ENCODE data around the gene GPSM1. TPM values are rescaled to one million over a fixed set of nuclear protein-coding genes. Genes with fewer than 3 reads are reported as not detected.

GPSM1 gene
- total and polyA plus RNA-seq, 4 donors, result 0.11 to 2.9 (median 1.6) TPM

- no peak for DNase-seq (ENCODE audit: low spot score)
- Histone ChIP-seq H3K4me3 (ENCODE audit: low read depth in 1 of 3, low read length in 3 of 3) (peak overlapping the region in 1 of 3 donors; percentile 54), H3K36me3 (ENCODE audit: control insufficient read depth in 4 of 4, insufficient read depth in 3 of 4, low read depth in 1 of 4, low read length in 3 of 4) (no peaks in the 10 kb centered on the region), H3K9me3 (ENCODE audit: control insufficient read depth in 4 of 4, low read length in 3 of 4) (no peaks in the 10 kb centered on the region), H3K9ac (ENCODE audit: low read depth in 1 of 2, low read length in 2 of 2) (no peak overlapping the region), H3K27ac (ENCODE audit: low read depth in 1 of 2, low read length in 2 of 2) (peak overlapping the region; percentile 50 to 72), H3K27me3 (ENCODE audit: control insufficient read depth in 4 of 4, insufficient read depth in 4 of 4, low read length in 3 of 4) (no peaks in the 10 kb centered on the region), H3K4me1 (ENCODE audit: control insufficient read depth in 4 of 4, insufficient read depth in 4 of 4, low read length in 3 of 4) (peaks cover 0 to 12% (median under 1%) of the 10 kb centered on the region in 4 donors)
- 43% methylated on average over 17 of the region's 17 CpGs for WGBS
- no peak for TF ChIP-seq CTCF (IDR thresholded peaks at IDR 0.05; ENCODE audit: low read depth, low read length, missing input control)
- no peak for TF ChIP-seq RAD21 (IDR thresholded peaks at IDR 0.05)
- no peak for TF ChIP-seq NR2F2 (IDR thresholded peaks at IDR 0.05)
- no peak for TF ChIP-seq TAF1 (conservative IDR thresholded peaks at IDR 0.05)
- TF ChIP-seq YY1 (IDR thresholded peaks at IDR 0.05), result no peak
- TF ChIP-seq HNF4A (conservative IDR thresholded peaks at IDR 0.05), result no peak
- no peak for TF ChIP-seq GABPA (IDR thresholded peaks at IDR 0.05 in 1 of 2, conservative IDR thresholded peaks at IDR 0.05 in 1 of 2)
- TF ChIP-seq EGR1 (IDR thresholded peaks at IDR 0.05; ENCODE audit: low read depth in 2 of 2), result no peak
- TF ChIP-seq SP1 (IDR thresholded peaks at IDR 0.05), result no peak
- no peak for TF ChIP-seq FOXA2 (IDR thresholded peaks at IDR 0.05)
- TF ChIP-seq RXRA (IDR thresholded peaks at IDR 0.05), result no peak
- no peak for TF ChIP-seq HNF4G (IDR thresholded peaks at IDR 0.05)
- TF ChIP-seq JUND (IDR thresholded peaks at IDR 0.05), result no peak
- no peak for TF ChIP-seq FOXA1 (IDR thresholded peaks at IDR 0.05)
- no peak for TF ChIP-seq MAX (IDR thresholded peaks at IDR 0.05)
- no peak for TF ChIP-seq ZBTB33 (IDR thresholded peaks at IDR 0.05)
- no peak for TF ChIP-seq ATF3 (IDR thresholded peaks at IDR 0.05)
- TF ChIP-seq REST (IDR thresholded peaks at IDR 0.05), result no peak
These were observed 507 bp upstream of the GPSM1 start for GRCh38 chr9:136326761-136327303.

Data from liver (tissue), 9 donors.